Activated CD8-positive, alpha-beta memory T cell treated with anti-CD3 and anti-CD28 coated beads, Interleukin-2, amount 50 U/mL, for 4 hours (primary cell): ENCODE data around the gene PPP6R2.

ENCODE experiments used
- DNase-seq: peaks from one replicate; pipeline ENCODE4 v3.0.0-alpha.2; 2020

PPP6R2 gene

DNA sequence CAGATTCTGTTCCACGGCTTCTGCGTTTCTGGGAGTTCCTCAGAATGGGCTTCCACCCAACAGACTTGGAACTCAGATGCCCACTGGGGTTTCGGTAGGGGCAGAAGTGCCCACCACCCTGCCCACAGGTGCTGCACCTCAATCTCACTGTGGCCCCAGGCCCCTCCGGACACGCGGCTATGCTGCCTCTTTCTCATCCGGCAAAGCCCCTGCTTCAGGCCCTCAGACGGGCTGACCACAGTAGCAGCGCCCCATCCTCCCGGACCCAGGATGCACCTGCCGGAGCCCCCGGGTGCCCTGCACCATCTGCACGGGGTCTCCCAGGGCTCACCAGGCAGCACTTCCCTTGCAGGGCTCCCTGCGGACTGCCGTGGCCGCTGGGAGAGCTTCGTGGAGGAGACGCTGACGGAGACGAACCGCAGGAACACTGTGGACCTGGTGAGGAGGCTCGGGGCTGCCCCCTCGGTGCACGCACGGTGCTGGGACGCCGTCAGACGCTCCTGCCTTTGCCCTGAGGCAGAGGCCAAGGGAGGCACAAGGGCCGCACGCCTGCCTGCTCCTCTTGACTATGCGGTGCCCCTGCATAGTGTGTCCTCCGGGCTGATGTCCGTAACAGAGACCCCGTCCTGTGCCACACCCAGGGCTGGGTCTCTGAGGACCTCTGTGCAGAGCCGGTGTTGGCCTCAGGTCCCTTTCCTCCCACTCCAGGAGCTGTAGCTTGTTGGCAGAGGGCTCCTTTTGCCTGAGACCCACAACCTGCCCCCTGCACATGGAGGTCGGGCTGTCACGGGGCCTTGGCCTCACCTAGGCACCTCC, 93.1 kb downstream of the PPP6R2 start:
- no peak for DNase-seq

DNA sequence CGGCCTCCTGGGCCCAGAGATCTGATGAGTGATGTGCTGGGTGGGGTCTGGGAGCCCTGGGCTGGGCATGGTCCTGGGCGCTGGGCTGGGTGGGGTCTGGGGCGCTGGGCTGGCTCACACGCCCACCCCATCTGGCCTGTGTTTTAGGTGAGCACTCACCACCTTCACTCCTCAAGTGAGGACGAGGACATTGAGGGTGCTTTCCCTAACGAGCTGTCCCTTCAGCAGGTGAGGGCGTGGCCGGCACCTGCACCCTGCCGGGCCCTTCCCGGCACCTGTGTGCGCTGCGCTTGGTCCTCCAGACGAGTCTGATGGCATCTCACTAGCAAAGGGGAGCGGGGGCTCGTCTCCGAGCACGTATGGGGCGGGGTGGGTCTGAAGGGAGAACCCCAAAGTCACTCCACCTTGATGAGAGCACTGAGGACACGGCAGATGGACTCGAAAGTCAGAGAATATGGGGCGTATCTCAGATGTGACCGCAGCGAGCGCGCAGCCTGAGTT, 93.8 kb downstream of the PPP6R2 start:
- DNase-seq: no peak

DNA sequence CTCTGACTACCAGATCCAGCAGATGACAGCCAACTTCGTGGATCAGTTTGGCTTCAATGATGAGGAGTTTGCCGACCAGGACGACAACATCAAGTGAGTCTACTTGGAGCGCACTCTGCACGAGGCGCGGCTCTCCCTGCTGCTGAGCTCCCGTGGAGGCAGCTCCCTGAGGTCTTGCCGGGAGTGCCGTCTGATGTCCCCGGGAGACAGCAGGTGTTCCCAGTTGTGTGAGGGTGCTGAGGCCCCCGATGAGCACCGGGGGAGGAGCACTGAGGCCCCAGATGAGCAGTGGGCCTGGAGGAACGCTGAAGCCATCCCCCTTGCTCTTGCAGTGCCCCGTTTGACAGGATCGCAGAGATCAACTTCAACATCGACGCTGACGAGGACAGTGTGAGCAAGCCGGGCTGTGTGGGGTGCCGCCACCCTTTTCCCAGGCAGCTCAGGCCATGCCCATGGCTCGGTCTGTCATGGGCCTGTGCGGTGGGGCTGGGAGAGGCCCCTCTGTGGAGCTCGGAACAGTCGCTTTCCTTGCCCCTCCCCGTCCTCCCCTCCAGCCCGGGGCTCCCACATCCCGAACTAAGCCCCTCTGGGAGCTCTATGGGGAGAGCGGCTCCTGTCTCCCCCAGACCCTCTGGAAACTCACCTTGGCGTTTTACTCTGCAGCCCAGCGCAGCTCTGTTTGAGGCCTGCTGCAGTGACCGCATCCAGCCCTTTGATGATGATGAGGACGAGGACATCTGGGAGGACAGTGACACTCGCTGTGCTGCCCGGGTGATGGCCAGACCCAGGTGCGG, 94.6 kb downstream of the PPP6R2 start:
- DNase-seq: no peak

DNA sequence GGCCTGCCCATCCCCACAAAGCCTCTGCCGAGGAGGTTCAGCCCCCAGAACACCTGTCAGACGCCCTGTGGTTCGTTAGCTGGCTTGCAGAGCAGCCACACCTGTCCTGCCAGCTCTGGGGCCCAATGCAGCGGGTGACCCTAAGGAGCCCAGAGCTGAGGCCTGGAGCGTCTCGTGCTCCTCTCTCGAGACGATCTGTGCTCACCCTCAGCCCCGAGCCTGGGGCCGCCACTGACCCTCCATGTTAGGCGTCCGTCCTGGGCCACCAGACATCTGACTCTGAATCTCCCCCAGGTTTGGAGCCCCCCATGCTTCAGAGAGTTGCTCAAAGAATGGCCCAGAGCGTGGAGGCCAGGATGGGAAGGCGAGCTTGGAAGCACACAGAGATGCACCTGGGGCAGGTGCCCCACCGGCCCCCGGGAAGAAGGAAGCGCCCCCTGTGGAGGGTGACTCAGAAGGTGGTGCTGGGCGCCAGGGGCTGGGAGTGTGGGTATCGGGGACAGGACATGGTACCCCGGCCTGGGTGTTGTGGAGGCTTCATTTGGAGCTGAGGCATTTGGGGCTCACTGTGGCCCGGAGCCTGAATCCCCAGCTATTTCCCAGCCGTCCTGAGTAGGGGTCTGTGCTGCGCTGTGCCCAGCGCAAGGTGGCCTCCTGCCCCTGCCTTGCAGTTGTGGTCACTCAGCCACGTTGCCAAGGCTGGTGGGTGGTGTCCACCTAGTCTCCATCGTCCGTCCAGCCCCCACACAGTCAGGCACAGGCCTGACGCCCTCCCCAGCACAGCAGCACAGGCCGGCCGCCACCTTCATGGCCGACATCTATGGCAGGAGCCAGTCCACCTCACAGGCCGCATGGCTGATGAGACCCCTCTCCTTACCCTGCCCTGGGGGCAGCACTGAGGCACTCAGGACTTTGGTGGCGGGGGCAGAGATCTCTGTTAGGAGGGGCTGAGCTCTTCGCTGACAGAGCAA, 95.5 kb downstream of the PPP6R2 start:
- DNase-seq: no peak

DNA sequence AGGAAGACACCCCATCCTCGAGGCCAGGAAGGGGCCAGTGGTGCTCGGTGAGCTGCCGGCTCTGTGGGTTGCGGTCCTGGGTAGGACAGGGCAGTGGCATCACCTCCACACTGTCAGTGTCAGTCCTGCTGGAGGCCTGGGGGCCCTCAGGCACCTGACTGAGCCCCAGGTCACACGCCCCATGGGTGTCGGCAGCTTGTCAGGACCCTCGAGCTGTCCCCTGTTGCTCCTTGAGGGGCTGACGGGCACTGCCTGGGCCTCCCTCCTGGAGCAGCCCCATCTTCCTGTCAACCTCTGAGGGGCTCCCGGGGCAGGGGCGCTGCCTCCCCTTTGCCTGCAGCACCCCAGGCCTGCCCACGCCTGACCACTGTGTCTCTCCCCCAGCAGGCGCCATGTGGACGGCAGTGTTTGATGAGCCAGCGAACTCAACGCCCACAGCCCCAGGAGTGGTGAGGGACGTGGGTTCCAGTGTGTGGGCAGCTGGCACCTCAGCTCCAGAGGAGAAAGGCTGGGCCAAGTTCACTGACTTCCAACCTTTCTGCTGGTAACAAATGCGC, 96.3 kb downstream of the PPP6R2 start:
- no peak for DNase-seq

DNA sequence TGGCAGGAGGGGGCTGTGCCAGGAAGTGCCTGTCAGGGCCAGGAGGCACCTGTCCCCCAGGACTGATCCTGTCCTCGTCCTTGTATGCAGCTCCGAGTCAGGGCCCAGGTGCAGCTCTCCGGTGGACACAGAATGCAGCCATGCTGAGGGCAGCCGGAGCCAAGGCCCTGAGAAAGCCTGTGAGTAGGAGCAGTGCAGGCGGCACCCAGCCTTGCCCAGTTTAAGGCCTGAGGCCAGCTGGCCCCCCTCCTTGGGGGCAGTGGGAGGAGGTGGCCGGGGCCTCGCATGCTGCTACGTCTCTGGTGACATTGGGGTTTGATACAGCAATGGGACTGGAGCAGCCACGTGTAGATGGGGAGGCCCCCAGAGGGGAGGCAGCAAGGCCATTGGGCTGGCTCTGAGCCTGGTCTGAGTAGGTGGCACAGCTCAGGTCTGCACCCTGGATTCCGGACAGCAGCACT, 96.8 kb downstream of the PPP6R2 start:
- DNase-seq: no peak

DNA sequence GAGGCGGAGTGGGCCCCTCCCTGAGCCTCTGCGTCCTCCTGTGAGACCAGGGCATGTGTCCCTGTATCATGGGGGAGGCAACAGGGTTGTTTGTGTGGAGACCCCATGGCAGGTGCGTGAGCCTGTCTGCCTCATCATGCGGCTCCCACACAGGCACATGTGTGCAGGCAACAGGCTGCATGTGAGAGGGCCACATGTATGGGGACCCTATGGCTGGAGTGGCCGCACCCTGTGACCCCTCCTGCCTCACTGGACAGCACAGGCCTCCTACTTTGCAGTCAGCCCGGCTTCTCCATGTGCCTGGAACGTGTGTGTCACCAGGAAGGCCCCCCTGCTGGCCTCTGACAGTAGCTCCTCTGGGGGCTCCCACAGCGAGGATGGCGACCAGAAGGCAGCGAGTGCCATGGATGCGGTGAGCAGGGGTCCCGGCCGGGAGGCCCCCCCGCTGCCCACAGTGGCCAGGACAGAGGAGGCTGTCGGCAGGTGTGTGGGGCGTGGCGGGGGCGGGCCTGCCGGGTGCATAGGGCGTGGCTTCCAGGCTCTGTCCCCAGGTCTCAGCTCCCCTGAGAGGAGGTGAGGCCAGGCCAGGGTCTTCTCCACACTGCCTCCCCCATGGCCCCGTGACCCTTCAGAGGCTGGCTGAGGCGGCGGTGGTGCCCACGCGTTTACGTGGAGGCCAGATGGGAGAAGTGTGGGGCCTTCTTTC, 97.6 kb downstream of the PPP6R2 start:
- peak; percentile 15 for DNase-seq

DNA sequence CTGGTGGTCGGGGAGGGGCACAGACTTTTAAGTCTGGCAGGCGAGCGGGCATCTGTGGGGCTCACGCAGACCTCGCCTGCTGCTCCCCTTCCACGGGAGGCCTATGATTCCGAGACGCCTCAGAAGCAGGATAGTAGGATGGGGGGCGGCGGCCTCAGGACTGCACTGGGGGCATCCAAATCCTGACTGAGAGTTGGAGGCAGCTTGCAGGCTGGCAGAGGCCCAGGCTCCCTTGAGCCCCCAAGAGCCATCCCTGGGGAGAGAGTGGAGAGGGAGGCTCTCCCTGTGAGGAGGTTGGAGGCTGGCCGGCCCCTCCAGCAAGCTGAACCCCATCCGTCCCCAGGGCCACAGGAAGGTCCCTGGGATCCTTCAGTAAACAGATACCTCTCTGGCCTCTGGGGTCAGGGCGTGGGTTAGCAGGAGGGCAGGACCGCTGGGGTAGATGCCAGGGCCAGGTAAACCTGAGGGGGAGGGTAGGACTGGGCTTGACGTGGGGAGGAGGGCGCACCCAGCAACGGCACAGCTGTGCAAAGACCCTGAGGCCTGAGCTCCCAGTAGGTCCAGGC, 98.4 kb downstream of the PPP6R2 start:
- DNase-seq: no peak

DNA sequence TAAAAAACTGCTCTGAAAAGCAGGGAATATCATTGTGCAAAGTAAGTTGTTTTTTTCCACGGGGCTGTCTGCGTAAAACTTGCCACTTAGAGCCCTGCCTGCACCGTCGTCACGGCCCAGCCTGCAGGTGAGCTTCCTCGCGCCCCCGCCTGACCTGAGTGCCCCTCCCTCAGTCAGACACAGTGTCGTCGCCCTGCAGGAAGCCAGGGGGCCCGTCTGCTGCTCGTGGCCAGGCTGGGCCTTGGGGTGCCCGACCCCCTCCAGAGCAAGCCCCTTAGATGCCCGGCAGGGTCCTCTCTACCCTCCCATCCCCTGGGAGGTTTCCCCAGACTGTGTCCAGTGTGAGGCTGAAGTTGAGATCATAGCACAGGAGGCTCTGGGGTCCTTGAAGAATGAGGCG, 100.1 kb downstream of the PPP6R2 start:
- DNase-seq: no peak

DNA sequence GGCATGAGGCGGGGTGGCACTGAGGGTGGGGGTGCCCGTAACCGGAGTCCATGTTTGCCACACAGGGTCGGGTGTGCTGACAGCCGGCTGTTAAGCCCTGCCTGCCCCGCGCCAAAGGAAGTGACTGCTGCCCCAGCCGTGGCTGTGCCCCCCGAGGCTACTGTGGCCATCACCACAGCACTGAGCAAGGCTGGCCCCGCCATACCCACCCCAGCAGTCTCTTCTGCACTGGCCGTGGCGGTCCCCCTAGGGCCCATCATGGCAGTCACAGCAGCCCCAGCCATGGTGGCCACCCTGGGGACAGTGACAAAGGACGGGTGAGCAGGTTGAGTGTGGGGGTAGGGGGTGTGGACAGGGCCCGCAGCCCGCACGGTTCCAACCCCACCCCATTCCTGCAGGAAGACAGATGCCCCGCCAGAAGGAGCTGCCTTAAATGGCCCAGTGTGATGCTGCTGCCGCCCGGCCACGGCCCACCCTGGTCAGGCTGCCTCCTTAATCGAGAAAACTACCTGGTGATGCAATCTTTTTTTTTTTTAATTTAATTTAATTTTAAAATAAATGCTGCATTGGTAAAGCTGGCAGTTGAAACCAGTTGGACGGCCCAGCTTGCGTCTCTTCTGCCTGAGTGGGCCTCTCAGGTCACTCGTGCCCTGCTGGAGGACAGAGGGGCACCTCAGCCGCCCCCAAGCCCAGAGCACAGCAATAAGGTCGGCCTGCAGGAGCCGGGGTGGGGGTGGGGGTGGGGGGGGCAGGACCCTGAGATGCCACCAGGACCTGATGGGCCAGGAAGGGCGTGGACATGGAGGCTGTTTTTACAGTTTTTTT, 100.9 kb downstream of the PPP6R2 start:
- no peak for DNase-seq

DNA sequence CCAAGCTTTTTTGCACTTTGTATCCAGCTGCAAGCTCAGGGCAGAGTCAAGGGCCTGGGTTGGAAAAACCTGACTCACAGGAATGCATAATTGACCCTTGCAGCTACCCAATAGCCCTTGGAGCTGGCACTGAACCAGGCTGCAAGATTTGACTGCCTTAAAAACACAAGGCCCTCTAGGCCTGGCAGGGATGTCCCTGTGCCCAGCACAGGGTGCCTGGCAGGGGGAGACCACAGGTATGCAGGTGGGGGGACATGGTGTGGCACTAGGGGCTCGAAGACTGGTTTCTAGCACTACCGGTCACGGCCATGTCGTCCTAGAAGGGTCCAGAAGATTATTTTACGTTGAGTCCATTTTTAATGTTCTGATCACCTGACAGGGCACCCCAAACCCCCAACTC, 101.5 kb downstream of the PPP6R2 start:
- no peak for DNase-seq

DNA sequence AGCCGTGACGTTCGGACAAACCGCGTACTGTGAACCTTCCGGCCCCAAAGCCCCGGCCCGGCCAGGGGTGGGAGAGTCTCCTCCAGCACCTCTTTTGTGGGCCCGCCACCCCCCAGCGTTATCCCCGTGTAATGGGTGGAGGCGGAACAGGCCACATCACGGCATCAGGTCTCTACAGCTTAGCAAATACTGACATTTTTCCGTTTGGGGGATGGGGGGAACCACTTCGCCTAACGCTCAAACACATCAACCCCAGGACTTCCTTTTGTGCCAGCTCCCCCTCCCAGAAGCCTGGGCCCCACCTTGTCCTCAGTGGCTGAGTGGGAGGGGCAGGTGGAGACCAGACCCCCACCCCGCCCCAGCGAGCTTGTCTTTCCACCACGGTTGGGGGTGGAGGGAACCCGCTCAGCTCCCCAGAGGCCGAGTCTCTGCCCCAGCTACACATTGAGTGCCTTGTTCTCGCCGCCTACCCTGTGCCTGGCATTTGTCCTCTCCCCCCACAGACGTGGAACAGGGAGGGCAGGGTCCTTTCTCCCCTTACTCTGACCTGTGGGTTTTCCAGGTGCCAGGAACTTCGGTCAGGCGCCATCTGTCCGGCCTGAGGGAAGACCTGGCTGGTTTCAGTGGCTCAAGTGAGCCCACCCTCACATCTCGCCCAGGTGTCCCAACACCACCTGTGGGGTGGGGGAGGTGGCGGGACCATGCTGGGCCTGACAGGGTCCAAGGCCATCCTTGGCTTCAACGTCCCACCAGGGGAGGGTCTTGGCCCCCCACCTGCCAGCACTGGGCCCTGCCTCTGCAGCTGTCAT, 102.1 kb downstream of the PPP6R2 start:
- peak; percentile 52 for DNase-seq

DNA sequence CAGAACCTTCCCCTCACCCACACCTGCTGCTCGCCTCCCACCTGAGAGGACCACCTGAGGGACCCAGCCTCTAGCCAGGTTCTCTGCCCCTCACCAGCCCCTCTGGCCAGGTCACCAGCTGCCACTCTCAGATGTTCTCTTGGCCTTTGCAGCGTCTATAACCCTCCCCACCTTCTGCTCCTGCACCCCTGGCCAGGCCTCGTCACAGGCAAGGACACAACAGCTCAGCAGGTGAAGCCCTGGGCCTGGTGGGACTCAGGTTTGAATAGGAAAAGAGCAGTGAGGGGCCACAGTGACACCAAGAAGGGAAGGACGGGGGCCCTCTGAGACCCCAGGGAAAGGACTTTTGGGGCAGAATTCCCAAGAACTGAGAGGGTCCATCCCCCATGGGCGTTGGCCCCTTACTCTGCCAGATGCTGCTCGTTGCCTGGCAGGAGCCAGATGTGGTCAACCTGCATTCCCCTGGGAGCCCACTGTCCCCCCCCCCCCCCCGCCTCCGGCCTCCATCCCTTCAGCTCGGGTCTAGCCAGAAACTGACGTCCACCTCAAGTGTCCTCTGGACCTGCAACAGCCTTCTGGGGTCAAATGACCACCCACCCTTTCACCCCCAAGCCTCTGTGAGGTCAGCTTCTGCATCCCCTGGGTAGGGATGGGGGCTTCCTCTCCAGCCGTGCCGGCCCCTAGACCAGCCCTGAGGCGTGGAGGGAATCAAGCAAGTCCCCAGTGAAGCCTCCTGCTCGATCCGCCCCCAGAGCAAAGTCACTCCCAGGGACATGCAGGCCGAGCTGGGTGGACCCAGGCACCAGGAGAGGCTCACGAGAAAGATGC, 103.0 kb downstream of the PPP6R2 start:
- DNase-seq: no peak

DNA sequence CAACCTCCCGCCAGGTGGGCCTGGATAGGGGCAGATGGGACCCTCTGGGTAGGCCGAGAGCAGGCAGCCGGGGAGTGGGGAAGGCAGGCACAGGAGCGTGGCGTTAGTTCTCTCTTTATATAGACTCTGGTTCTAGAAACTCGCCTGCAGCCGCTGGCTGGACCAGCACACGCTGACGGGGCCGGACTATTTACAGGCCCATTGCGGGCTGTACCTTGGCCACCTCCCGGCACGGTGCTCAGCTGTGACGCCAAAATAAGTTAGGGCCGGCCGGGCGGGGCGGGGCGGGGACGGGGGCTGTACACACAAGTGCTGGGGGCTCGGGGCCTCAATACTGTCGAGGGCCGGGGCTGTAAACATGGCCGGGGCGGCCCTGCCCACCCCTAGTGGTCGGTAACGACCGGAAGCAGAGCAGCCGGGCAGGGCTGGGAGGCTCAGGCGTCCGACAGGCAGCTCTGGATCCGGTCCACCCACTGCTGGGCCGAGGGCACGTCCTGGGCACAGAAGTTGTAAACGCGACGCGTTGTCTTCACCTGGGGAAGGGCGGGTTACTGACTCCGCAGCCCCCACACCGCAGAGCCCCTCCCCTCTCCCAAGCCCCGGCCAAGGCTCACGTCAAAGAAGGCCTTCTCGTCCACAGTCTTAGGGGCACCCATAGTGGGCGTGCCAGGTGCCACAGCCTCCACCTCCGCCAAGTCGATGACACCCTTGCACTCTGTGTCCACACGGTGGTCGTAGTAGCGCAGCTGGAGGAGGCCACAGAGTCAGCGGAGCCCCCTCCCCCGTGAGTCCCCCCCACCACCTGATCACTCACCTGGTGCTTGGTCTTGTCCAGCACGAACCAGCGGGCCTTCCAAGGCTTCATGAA, 103.8 kb downstream of the PPP6R2 start:
- no peak for DNase-seq

DNA sequence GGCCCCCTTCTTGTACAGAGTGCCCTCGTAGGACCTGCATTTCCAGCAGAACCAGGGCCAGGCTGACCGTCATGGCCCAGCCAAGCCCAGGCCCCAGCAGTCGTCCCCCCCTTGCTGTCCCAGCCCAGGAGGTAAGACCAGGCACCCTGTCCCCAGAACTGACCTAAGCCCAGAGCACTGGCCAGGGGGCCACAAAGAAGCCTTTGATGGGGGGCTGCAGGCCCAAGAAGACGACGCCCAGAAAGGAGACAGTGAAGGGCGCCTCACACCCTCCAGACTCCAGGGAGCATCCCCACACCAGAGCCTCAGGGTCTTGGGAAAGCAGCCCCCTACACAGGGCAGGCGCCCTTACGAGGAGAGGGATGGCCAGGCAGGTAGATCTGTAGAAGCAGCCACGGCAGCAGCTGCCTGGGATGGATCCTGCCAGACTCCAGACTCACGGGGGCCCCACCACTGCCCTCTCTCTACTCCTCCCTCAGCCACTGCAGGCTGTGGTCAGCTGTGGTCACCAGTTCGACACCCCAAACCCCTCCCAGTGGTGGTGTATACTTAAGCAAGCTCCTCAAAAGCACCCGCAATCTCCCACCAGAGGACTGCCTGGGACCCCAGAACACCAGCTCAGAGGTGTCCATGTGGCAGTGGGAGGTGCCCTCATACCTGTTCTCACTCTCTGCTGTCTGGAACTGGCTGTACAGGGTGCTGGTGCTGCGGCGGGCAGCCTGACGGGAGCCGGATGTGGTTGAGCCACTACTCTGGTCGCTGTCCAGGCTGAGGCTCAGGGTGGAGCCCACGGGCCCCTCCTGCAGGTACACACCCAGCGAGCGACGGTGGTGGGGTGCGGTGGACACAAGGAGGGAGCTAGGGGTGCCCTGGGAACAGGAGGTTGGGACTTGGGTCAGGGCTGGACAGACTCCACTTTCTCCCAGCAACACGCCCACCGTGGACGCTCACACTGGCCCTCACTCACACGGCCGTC, 104.7 kb downstream of the PPP6R2 start:
- no peak for DNase-seq

DNA sequence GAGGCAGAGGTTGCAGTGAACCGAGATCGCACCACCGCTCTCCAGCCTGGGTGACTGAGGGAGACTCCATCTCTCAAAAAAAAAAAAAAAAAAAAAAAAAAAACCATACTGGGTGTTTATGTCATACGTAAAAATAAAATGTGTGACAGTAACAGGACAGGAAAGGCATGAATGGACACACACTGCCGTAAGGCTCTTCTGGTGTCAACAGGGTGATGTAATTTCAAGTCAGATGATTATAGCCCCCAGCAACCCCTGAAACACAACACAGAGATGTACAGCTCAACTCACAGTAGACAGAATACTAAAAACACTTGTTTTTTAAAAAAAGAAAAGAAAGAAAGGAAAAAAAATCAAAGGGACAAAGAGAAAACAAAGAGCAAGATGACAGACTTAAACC, 109.5 kb downstream of the PPP6R2 start:
- DNase-seq: no peak
